BLaER1 (cell line): ENCODE results near the gene MAN1C1.

Experiments used
- H3K27ac ChIP-seq: shearing (Covaris generic); formaldehyde crosslinking; 2 replicates; pipeline ENCODE4 v1.8.1; 2022
- H3K27me3 ChIP-seq: shearing (Covaris generic); formaldehyde crosslinking; 2 replicates; pipeline ENCODE4 v1.8.1; 2022
- H3K36me3 ChIP-seq: shearing (Covaris generic); formaldehyde crosslinking; 2 replicates; pipeline ENCODE4 v1.8.1; 2022
- H3K4me1 ChIP-seq: shearing (Covaris generic); formaldehyde crosslinking; 2 replicates; pipeline ENCODE4 v1.8.1; 2022
- H3K4me2 ChIP-seq: shearing (Covaris generic); formaldehyde crosslinking; 2 replicates; pipeline ENCODE4 v1.8.1; 2022
- H3K4me3 ChIP-seq: shearing (Covaris generic); formaldehyde crosslinking; 2 replicates; pipeline ENCODE4 v1.8.1; 2022
- H3K9ac ChIP-seq: shearing (Covaris generic); formaldehyde crosslinking; 2 replicates; pipeline ENCODE4 v1.8.1; 2022
- H3K9me3 ChIP-seq: shearing (Covaris generic); formaldehyde crosslinking; 2 replicates; pipeline ENCODE4 v1.8.1; 2022
- H4K20me1 ChIP-seq: shearing (Covaris generic); formaldehyde crosslinking; 2 replicates; pipeline ENCODE4 v1.8.1; 2022
- Cebpa-rat ChIP-seq: shearing (Covaris generic); IDR thresholded peaks from 2 replicates; pipeline ENCODE4 v1.8.1; 2022

The MAN1C1 gene

DNA sequence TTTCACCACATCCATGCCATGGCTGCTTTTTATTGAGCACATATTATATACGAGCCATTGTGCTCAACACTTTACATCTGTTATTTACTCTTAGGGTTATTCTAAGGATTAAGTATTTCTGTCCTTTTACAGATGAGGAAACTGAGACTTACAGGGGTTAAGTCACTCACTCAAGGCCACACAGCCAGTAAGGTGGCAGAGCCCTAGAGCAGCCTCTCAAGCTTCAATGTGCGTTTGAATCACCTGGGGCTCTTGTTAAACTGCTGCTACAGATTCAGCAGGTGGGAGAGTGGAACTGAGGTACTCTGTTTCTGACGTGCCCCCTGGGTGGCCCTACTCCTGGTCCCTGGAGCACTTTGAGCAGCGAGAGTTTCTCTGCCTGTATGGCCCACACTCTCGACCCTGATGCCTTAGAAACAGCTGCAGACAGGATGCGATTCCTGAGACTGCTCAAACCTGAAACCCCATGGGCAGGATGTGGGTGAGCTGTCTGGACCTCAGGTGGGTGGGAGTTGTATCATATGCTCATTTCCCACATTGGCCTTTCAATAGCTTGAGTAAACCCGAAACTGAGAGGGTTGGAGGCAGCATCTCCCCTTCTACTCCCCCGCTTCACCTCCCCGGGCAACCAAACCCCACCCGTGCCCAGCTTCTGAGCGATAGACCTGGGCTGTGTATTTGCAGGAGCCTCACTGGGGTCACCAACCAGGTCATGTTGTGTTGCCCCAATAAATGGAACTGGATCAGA, 59.3 kb downstream of the MAN1C1 start:
- H3K9ac ChIP-seq, result no peak overlapping the region
- H3K4me2 ChIP-seq, result peak overlapping the region; percentile 33
- H3K36me3 ChIP-seq, result no peaks in the 10 kb centered on the region
- H4K20me1 ChIP-seq, result no peaks in the 10 kb centered on the region
- H3K4me1 ChIP-seq, result peaks cover 12% of the 10 kb centered on the region
- H3K27ac ChIP-seq, result no peak overlapping the region
- TF ChIP-seq Cebpa-rat, result no peak
- H3K27me3 ChIP-seq, result no peaks in the 10 kb centered on the region
- no peak overlapping the region for H3K4me3 ChIP-seq
- no peaks in the 10 kb centered on the region for H3K9me3 ChIP-seq

DNA sequence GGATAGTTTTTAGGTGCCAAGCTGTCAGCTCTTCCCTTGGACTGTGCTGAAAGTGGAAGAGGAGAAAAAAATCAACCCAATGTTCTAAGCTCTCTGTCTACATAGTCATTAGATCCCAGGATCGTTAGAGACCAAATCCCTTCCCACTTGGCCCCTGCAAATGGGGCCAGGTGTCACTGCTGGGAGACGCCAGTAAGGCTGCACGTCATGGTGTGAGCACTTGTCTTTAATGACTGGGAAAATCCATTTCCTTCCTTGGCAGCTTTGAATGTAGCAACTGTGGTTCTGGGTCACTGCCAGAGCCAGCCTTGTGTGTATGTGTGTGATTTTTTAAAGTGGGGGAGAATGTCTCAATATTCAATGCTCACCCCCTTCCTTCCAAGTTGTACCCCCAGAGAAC, 59.9 kb downstream of the MAN1C1 start:
- Histone ChIP-seq H3K27ac (no peak overlapping the region), H3K9me3 (no peaks in the 10 kb centered on the region), H4K20me1 (no peaks in the 10 kb centered on the region), H3K4me3 (no peak overlapping the region), H3K36me3 (no peaks in the 10 kb centered on the region), H3K4me2 (peak overlapping the region; percentile 33), H3K9ac (no peak overlapping the region), H3K27me3 (no peaks in the 10 kb centered on the region), H3K4me1 (peaks cover 12% of the 10 kb centered on the region)
- no peak for TF ChIP-seq Cebpa-rat

DNA sequence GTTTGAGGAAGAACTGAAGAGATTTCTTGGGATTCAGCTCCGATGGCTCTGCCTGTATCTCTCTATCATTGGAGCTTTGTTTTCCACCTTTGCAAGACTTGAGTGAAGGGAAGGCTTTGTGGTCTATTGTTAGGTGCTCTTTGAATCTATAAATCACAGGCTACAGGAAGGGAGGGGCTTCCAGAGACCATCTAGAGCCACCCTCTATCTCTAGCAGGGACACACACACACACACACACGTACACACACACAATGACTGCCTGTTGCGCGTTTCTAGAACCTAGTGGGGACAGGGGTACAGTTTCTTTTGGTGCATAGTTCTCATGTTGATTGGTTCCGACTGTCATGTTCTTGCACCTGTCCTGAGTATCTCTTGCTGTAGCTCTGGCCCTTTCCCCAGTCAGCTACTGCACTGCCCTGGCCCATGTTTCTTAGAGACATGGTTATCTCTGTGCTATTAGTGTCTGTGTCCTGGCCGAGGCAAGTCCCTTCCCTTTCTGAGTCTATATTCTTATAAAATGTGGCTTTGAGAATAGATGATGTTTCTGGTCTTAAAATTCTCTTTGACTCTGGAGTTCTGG, 60.7 kb downstream of the MAN1C1 start:
- Histone ChIP-seq H3K36me3 (no peaks in the 10 kb centered on the region), H3K27ac (no peak overlapping the region), H3K4me2 (no peak overlapping the region), H3K4me1 (peaks cover 14% of the 10 kb centered on the region), H3K9ac (no peak overlapping the region), H4K20me1 (no peaks in the 10 kb centered on the region), H3K4me3 (no peak overlapping the region), H3K9me3 (no peaks in the 10 kb centered on the region), H3K27me3 (no peaks in the 10 kb centered on the region)
- TF ChIP-seq Cebpa-rat, result no peak

DNA sequence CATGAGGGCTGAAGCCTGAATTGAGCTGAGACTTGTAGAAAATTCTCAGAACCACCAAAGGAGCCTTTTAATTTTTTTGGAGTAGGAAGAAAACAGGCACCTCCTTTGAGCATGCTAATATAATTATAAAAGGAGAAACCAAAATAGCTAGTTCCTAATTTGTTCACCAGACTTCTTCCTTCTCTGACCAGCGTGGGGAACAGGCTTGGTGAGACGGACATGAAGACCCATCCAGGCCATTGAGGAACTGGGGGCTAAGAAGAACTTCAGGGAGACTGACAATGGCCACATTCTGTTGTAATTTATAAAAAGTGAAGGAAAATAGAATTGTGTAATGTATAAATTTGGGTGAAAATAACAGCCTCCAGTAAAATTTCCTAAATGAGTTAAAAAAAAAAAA, 62.6 kb downstream of the MAN1C1 start:
- H3K4me2 ChIP-seq, result no peak overlapping the region
- H4K20me1 ChIP-seq, result no peaks in the 10 kb centered on the region
- TF ChIP-seq Cebpa-rat, result no peak
- no peaks in the 10 kb centered on the region for H3K9me3 ChIP-seq
- H3K27me3 ChIP-seq, result no peaks in the 10 kb centered on the region
- H3K36me3 ChIP-seq, result no peaks in the 10 kb centered on the region
- peaks cover 25% of the 10 kb centered on the region for H3K4me1 ChIP-seq
- no peak overlapping the region for H3K4me3 ChIP-seq
- H3K9ac ChIP-seq, result no peak overlapping the region
- H3K27ac ChIP-seq, result no peak overlapping the region

DNA sequence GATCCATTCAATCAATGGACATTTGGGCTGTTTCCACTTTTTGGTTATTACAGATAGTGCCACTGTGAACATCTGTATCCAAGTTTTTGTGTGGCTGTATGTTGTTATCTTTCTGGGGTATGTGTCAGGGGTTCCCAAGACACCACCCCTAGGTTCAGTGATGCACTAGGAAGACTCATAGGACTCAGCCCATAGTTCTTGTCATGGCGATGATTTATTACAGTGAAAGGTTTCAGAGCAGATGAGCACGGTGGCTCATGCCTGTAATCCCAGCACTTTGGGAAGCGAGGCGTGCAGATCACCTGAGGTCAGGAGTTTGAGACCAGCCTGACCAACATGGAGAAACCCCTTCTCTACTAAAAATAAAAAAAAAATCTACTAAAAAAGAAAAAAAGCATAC, 64.1 kb downstream of the MAN1C1 start:
- no peaks in the 10 kb centered on the region for H3K36me3 ChIP-seq
- H3K9ac ChIP-seq, result no peak overlapping the region
- H3K27ac ChIP-seq, result no peak overlapping the region
- H3K4me1 ChIP-seq, result peaks cover 25% of the 10 kb centered on the region
- no peaks in the 10 kb centered on the region for H3K27me3 ChIP-seq
- H3K9me3 ChIP-seq, result no peaks in the 10 kb centered on the region
- H4K20me1 ChIP-seq, result no peaks in the 10 kb centered on the region
- H3K4me3 ChIP-seq, result no peak overlapping the region
- no peak overlapping the region for H3K4me2 ChIP-seq
- TF ChIP-seq Cebpa-rat, result no peak

DNA sequence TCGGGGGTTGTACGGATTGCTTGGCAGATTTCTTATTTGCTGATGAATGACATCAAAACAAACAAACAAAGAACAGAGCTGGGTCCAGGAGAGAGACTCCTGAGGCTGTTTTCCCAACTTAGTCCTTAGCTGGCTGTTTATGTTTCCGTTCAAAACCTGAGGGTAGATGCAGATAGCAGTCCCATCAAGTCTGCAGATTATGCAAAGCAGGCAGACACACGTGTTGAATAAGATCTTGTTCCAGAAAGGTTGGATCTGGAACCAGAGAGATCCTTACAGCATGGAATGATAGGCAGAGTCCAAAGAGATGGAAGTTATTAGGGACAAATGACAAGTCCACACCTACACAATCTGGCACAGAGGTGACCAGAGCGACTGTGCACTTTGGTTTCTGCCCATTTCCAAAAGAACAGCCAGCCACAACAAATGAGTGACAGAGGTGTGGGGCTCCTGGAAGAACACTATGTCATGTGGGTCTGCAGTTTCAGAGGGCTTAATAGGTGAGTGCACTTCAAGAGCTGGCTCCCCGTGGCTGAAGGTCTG, 65.5 kb downstream of the MAN1C1 start:
- no peaks in the 10 kb centered on the region for H4K20me1 ChIP-seq
- H3K9ac ChIP-seq, result no peak overlapping the region
- no peak overlapping the region for H3K4me3 ChIP-seq
- no peak for TF ChIP-seq Cebpa-rat
- no peak overlapping the region for H3K27ac ChIP-seq
- H3K4me1 ChIP-seq, result peaks cover 13% of the 10 kb centered on the region
- H3K36me3 ChIP-seq, result no peaks in the 10 kb centered on the region
- no peaks in the 10 kb centered on the region for H3K27me3 ChIP-seq
- no peaks in the 10 kb centered on the region for H3K9me3 ChIP-seq
- H3K4me2 ChIP-seq, result peak overlapping the region; percentile 0; the same call in 1 of the 2 replicates

DNA sequence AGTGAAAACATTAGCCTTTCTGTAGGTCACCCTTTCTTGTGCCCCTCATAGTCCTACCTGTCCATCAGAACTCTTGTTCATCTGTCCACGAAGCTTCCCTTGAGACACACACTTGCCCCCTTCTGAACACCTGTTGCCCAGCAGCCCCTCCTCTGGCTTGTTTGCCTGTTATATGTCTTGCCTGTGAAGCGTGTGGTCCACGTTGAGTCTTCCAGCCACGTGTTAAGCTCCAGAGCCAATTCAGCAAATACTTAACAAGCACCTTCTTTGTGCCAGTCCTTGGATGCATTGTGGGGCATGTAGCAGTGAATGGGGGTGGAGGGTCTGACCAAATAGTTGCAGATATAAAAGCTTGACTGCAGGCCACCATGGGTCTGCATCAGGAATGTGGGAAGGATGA, 66.6 kb downstream of the MAN1C1 start:
- H3K27ac ChIP-seq, result no peak overlapping the region
- H3K9ac ChIP-seq, result no peak overlapping the region
- no peaks in the 10 kb centered on the region for H3K27me3 ChIP-seq
- H3K36me3 ChIP-seq, result no peaks in the 10 kb centered on the region
- no peak for TF ChIP-seq Cebpa-rat
- no peak overlapping the region for H3K4me3 ChIP-seq
- H3K4me2 ChIP-seq, result peak overlapping the region; percentile 0; the same call in 1 of the 2 replicates
- no peaks in the 10 kb centered on the region for H4K20me1 ChIP-seq
- H3K4me1 ChIP-seq, result peaks cover 13% of the 10 kb centered on the region
- H3K9me3 ChIP-seq, result no peaks in the 10 kb centered on the region

DNA sequence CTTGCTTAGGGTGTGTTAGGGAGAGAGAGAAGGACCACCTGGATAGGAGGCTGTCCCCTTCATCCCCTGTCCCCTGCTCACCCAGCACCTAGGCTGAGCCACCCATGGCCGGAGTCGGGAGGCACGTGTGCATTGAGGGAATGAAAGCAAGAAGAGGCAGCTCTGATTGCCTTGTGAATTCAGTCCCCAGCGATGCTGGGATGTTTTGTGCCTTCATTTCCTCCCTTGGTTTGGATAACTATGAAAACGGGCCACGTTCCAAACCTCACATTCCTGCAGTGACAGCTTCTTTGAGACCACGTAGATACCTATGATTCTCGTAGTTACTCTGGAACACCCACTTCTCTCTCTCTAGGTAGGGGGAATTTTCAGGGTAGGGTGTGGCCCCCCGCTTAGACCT, 67.1 kb downstream of the MAN1C1 start:
- H3K4me2 ChIP-seq, result no peak overlapping the region
- no peaks in the 10 kb centered on the region for H4K20me1 ChIP-seq
- no peaks in the 10 kb centered on the region for H3K9me3 ChIP-seq
- H3K27me3 ChIP-seq, result no peaks in the 10 kb centered on the region
- no peak for TF ChIP-seq Cebpa-rat
- peaks cover 15% of the 10 kb centered on the region for H3K4me1 ChIP-seq
- no peak overlapping the region for H3K4me3 ChIP-seq
- H3K9ac ChIP-seq, result no peak overlapping the region
- no peaks in the 10 kb centered on the region for H3K36me3 ChIP-seq
- H3K27ac ChIP-seq, result no peak overlapping the region

DNA sequence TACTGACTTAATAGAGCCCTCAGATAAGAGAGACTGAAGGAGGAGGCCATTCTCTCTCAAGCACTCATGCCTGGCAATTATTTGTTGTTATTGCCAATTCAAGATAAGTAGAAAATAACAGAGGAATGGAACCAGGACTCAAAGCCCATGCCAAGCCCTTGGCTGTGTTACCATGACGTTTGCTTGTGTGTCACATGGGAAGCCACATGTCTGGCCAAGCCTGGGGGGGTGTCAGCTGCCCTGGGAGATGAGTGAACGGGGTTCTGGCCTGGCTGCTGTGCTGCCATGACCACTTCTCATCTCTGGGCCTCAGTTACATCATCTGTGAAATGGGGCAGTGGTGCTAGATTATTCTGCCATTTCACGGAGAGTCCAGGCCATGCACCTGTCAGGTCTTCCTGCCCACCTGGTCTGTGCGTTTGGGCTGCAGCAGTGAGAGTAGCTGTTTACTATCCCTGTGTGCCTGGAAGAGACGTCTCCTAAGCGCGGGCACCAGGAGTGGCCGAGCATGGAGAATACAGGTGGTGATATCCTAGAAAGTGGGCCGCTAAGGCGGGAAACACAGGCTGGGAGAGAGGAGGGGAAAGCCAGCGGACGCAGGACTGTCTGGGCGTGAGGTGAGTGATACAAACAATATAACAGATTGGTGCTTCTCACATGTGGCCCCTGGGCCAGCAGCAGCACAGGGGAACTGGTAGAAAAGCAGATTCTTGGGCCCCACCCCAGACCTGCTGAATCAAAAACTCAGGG, 67.8 kb downstream of the MAN1C1 start:
- H3K9ac ChIP-seq, result no peak overlapping the region
- H3K36me3 ChIP-seq, result no peaks in the 10 kb centered on the region
- H3K27me3 ChIP-seq, result no peaks in the 10 kb centered on the region
- H3K9me3 ChIP-seq, result no peaks in the 10 kb centered on the region
- H4K20me1 ChIP-seq, result no peaks in the 10 kb centered on the region
- TF ChIP-seq Cebpa-rat, result no peak
- no peak overlapping the region for H3K27ac ChIP-seq
- H3K4me2 ChIP-seq, result no peak overlapping the region
- H3K4me1 ChIP-seq, result peaks cover 18% of the 10 kb centered on the region
- no peak overlapping the region for H3K4me3 ChIP-seq
